ENCODE measurements around the gene SYNPR.

SYNPR gene

GRCh38 chr3:63370094-63370493 is 92.0 kb downstream of the SYNPR start:
- FAIRE-seq = no peak

GRCh38 chr3:63383040-63383439 is 104.9 kb downstream of the SYNPR start:
- FAIRE-seq (no peak), DNase-seq (ENCODE audit: insufficient read length, low spot score) (no peak)

More at GRCh38 chr3:63370094-63370493, 92.0 kb downstream of the SYNPR start:
- no peak for DNase-seq (ENCODE audit: insufficient read length, low spot score)

- no peak for DNase-seq (ENCODE audit: insufficient read length, low spot score)
- FAIRE-seq = no peak
Observed at GRCh38 chr3:63384382-63384781, 106.3 kb downstream of the SYNPR start.

- no peak for FAIRE-seq
Observed at GRCh38 chr3:63385629-63386028, 107.5 kb downstream of the SYNPR start.

GRCh38 chr3:63386568-63386967 is 108.5 kb downstream of the SYNPR start:
- FAIRE-seq (no peak), DNase-seq (ENCODE audit: insufficient read length, low spot score) (no peak)

More at GRCh38 chr3:63385629-63386028, 107.5 kb downstream of the SYNPR start:
- DNase-seq (ENCODE audit: insufficient read length, low spot score) = no peak

GRCh38 chr3:63387568-63387967 is 109.5 kb downstream of the SYNPR start:
- no peak for FAIRE-seq
- no peak for DNase-seq (ENCODE audit: insufficient read length, low spot score)

GRCh38 chr3:63390710-63391230 is 112.7 kb downstream of the SYNPR start:
- DNase-seq (ENCODE audit: insufficient read length, low spot score) (no peak), FAIRE-seq (no peak)

- DNase-seq (ENCODE audit: insufficient read length, low spot score) (no peak), FAIRE-seq (no peak)
Observed at GRCh38 chr3:63395960-63396359, 117.9 kb downstream of the SYNPR start.

- no peak for DNase-seq (ENCODE audit: insufficient read length, low spot score)
- no peak for FAIRE-seq
Observed at GRCh38 chr3:63400246-63400860, 122.2 kb downstream of the SYNPR start.

- DNase-seq (ENCODE audit: insufficient read length, low spot score) = no peak
- FAIRE-seq = no peak
Observed at GRCh38 chr3:63405882-63406281, 127.8 kb downstream of the SYNPR start.

- DNase-seq (ENCODE audit: insufficient read length, low spot score) (no peak), FAIRE-seq (no peak)
Observed at GRCh38 chr3:63413523-63413922, 135.4 kb downstream of the SYNPR start.

- FAIRE-seq (no peak), DNase-seq (ENCODE audit: insufficient read length, low spot score) (no peak)
Observed at GRCh38 chr3:63414607-63415006, 136.5 kb downstream of the SYNPR start.

GRCh38 chr3:63429905-63430304 is 151.8 kb downstream of the SYNPR start:
- no peak for DNase-seq (ENCODE audit: insufficient read length, low spot score)
- no peak for FAIRE-seq

GRCh38 chr3:63430875-63431274 is 152.8 kb downstream of the SYNPR start:
- no peak for DNase-seq (ENCODE audit: insufficient read length, low spot score)
- no peak for FAIRE-seq

GRCh38 chr3:63437858-63438257 is 159.8 kb downstream of the SYNPR start:
- FAIRE-seq = no peak
- no peak for DNase-seq (ENCODE audit: insufficient read length, low spot score)

GRCh38 chr3:63438826-63439371 is 160.8 kb downstream of the SYNPR start:
- FAIRE-seq = no peak
- no peak for DNase-seq (ENCODE audit: insufficient read length, low spot score)

- no peak for DNase-seq (ENCODE audit: insufficient read length, low spot score)
- no peak for FAIRE-seq
Observed at GRCh38 chr3:63441262-63441661, 163.2 kb downstream of the SYNPR start.

GRCh38 chr3:63442918-63443317 is 164.8 kb downstream of the SYNPR start:
- no peak for DNase-seq (ENCODE audit: insufficient read length, low spot score)

GRCh38 chr3:63450023-63450422 is 171.9 kb downstream of the SYNPR start:
- FAIRE-seq (no peak), DNase-seq (ENCODE audit: insufficient read length, low spot score) (no peak)

More at GRCh38 chr3:63442918-63443317, 164.8 kb downstream of the SYNPR start:
- no peak for FAIRE-seq

- FAIRE-seq (no peak), DNase-seq (ENCODE audit: insufficient read length, low spot score) (no peak)
Observed at GRCh38 chr3:63450634-63451363, 172.7 kb downstream of the SYNPR start.

GRCh38 chr3:63456901-63457300 is 178.8 kb downstream of the SYNPR start:
- DNase-seq (ENCODE audit: insufficient read length, low spot score) (no peak), FAIRE-seq (no peak)

GRCh38 chr3:63458405-63458804 is 180.3 kb downstream of the SYNPR start:
- DNase-seq (ENCODE audit: insufficient read length, low spot score) = no peak
- FAIRE-seq = no peak

Data from HTR-8/SVneo (cell line).